HT-29 (cell line): ENCODE measurements around the gene IRF2BP2. TPM values are rescaled to one million over a fixed set of nuclear protein-coding genes. Genes with fewer than 3 reads are reported as not detected.

Experiments
- DNase-seq: peaks from one replicate; pipeline ENCODE4 v3.0.0-alpha.2; 2015; ENCODE audit warnings: low spot score
- total RNA-seq: library from RNA; depleted of rRNA; stranded (reverse); fragments of >200 nt; shearing (Covaris generic); gene quantifications from 2 replicates; pipeline ENCODE4 v1.2.3, GENCODE V29; 2014

The IRF2BP2 gene
- total RNA-seq, 1 experiment from 2014 or later, result 235 TPM

DNA sequence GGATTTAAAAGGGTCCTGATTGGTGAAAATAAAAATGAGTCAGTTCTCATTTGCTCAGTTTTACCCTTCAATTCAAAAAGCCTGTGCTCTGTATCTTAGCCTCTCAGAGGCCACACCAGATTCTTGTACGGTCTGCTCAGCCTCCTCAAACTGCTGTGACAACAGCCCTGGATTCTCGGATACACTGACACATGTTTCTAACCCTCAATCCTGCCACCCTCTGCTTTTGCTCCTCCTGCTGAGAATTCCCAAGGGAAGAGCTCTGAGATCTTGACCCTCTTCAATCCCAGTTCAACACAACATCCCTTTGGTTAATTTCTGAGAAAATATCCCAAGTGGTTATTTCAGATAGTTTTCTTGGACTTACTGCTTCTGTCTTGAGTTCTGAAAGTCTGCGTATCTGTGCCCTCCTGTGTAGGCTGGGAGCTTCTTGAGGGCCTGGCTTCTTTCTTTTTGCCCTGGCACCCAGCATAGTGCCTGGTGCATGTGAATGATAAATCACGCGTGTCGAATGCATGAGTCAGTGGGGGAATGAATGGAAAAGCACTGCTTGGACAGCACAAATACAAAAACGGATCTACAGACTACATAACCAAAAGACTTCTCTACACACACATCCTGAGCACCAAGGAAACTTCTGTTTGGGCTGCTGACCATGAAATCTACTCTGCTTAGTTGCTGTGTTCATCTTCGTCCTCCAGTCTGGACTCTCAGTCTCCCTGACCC lies 24.5 kb downstream of the IRF2BP2 start:
- no peak for DNase-seq

- no peak for DNase-seq
Observed at GRCh38 chr1:234584926-234585325, 25.1 kb downstream of the IRF2BP2 start.

GRCh38 chr1:234584420-234584805 lies 25.6 kb downstream of the IRF2BP2 start:
- no peak for DNase-seq

DNA sequence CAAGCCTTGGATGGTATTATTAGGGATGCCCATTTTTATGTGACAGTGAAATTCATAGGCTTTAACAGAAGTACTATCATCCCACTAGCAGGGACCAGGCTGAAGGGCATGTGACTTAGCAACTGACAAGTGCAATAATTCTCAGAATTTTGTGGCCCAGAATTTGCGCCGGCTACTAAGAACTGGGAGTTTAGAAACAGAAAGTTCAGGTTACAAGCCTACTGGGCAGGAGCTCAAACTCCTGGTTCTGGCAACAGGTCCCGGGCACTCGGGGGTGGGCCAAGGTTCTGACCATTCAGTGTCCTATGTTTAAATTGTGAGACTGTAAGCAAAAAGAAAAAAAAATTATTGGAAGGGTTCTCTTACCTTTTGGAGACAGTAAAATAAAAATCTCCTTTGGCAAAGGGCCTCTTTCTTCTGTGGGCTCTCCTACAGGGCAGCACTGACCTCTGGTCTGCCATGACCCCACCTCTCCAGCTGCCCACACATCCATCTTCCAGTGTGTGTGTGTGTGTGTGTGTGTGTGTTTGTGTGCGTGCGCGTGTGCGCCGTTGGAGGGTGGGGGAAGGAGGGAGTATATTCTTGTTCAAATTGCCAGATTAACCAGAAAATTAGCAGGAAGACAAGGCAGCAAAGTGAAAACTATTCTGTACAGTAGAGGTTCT lies 26.1 kb downstream of the IRF2BP2 start:
- no peak for DNase-seq

GRCh38 chr1:234582681-234583301 lies 27.2 kb downstream of the IRF2BP2 start:
- no peak for DNase-seq

GRCh38 chr1:234582186-234582585 lies 27.8 kb downstream of the IRF2BP2 start:
- no peak for DNase-seq

DNA sequence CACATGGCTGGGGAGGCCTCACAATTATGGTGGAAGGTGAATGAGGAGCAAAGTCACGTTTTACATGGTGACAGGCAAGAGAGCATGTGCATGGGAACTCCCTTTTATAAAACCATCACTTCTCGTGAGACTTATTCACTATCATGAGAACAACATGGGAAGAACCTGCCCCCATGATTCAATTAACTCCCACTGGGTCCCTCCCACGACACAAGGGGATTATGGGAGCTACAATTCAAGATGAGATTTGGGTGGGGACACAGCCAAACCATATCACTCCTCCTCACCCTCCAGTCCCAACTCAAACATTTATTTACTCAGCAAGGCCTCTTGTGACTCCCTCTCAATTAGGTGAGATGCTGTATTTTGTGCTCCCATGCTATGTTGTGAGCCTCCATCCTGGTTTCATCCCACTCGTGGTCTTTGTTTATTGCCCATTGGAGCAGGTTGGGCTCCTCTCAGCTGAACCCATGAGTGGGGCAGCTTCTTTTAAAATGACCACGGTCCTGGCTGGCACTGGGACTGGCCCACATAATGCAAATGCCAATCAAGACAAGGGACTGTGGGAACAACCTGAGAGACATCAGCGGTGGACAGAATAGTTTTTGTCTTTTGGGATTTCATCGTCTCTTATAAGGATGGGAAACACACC lies 28.8 kb downstream of the IRF2BP2 start:
- no peak for DNase-seq

- peak; percentile 28 for DNase-seq
Observed at GRCh38 chr1:234579967-234580366, 30.0 kb downstream of the IRF2BP2 start.

GRCh38 chr1:234578735-234579134 lies 31.2 kb downstream of the IRF2BP2 start:
- DNase-seq, result no peak

GRCh38 chr1:234578087-234578486 lies 31.9 kb downstream of the IRF2BP2 start:
- no peak for DNase-seq

- no peak for DNase-seq
Observed at GRCh38 chr1:234573711-234574299, 36.2 kb downstream of the IRF2BP2 start.

- DNase-seq, result no peak
Observed at GRCh38 chr1:234572966-234573365, 37.0 kb downstream of the IRF2BP2 start.

DNA sequence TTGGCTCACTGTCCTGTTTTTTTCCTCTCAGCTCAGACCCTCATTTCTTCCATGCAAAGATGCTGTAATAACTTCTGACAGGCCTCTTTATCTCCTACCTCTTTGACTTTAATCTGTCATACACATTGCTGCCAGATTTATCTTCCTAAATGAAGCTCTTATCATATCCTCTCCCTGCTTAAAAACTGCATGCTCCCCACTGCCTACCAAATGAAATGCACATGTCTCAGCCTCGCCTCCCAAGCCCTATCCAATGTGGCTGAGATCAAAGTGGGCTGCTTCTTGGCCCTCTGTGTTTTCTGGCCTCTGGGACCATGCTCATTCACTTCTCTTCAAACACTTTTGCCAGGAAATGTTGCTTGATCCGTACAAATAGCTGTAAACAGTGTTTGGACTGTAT lies 38.3 kb downstream of the IRF2BP2 start:
- DNase-seq, result no peak

DNA sequence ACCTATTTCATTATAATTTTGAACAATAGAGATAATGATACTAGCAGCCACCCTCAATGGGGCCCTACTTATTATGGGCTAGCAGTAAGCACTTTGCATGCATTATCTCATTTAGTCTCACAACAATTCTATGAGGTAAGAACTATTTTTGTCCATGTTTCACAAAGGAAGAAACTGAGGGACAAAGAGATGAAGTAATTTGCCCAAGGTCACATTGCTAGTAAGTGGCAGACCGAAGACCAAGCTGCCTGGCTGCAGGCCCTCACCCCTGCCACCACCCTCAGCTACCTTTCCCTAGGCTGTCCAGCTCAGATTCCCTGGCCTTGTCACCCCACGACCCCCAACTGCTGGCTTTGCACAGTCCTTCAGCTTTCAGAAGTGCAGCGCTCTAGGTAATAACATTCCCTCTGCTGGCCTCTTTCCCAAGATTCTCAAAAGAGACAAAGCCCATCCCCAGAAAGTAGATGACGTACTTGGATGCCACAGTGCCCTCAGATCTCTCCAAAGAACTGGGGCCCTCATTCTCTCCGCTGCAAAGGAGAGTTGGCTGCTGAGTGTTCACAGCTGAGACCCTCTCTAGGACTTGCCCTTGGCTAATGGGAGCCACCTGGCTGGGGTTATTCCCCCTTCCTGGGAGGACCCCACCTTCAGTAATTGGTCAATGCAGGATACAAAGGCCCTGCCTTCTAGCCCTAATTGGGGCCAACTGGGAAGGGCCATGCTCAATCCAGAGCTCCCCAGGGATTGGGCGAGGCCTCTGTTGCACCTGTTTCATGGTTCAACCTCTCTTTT lies 39.5 kb downstream of the IRF2BP2 start:
- no peak for DNase-seq

DNA sequence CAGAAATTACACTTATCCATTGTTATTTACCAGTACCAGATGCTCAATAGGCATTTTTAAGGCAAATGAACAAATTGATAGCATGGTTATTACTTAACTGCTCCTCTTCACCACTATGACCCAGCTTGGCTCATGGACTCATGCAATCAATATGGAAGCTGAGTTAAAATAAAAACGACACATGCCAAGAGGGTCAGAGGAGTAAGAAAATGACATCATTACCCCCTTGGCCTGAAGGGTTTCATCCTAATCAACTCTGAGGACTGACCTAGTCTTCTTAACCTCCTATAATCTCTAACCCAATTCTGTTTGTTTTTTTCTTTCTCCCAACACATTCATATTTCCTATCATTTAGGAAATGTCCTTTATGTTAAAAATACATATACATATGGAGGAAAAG lies 41.6 kb downstream of the IRF2BP2 start:
- no peak for DNase-seq

GRCh38 chr1:234565132-234565531 lies 44.8 kb downstream of the IRF2BP2 start:
- DNase-seq, result no peak

- DNase-seq, result peak; percentile 65
Observed at GRCh38 chr1:234564035-234565029, 45.6 kb downstream of the IRF2BP2 start.

- no peak for DNase-seq
Observed at GRCh38 chr1:234562334-234562733, 47.6 kb downstream of the IRF2BP2 start.

GRCh38 chr1:234561319-234561718 lies 48.7 kb downstream of the IRF2BP2 start:
- DNase-seq, result no peak
